GM23248 (cell line): ENCODE results near the gene CEP85.

Source experiments
- EZH2 ChIP-seq: fragments of 200-600 bp; sonication (generic); IDR thresholded peaks from 2 replicates; pipeline ENCODE4 v1.6.1; 2018; ENCODE audit warnings: antibody characterized with exemption, mild to moderate bottlenecking; ENCODE audit not compliant: insufficient read depth, poor library complexity, severe bottlenecking
- EZH2phosphoT487 ChIP-seq: fragments of 200-600 bp; sonication (generic); IDR thresholded peaks from 2 replicates; pipeline ENCODE4 v1.6.1; 2018; ENCODE audit warnings: antibody characterized with exemption, moderate library complexity, mild to moderate bottlenecking, low read depth; ENCODE audit not compliant: insufficient read depth

DNA sequence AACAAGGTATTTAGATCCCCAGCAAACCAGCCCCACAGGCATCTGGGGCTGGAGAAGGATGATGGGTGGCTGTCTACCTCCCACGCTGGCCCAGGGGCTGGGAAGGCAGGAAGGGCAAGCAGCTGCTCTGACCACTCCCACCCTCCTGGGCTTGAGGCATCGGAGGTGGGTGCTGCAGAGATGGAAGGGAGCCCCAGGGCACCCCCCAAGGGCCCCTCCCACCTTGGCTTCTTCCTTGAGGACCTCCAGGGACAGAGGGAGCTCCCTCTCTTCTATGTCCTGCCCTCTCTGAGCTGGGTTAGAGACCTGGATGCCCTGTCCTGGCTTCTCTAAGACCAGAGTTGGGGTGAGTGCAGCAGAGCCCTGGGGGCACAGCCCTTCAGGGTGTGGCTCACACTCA, 86.9 kb downstream of the CEP85 start:
- no peak for TF ChIP-seq EZH2phosphoT487
- TF ChIP-seq EZH2 = no peak
